ENCODE data around the gene NID1.
"Not testable (repeated sequence)": the region's sequence is repeated elsewhere in the genome, so short reads cannot be mapped to it uniquely, and the experiment has no call there.

NID1 gene

GRCh38 chr1:235971020-235971419, 93.9 kb downstream of the NID1 start:
- DNase-seq (ENCODE audit: low spot score in 2 of 2) (no peak), ATAC-seq (replicated peaks; ENCODE audit: extremely low read depth, poor library complexity, severe bottlenecking) (no peak)
- Mint-ChIP-seq H3K36me3 (ENCODE audit: insufficient read depth) (peaks cover 2% of the 10 kb centered on the region), H3K4me1 (peaks cover 16% of the 10 kb centered on the region), H3K9me3 (no peaks in the 10 kb centered on the region), H3K4me3 (no peak overlapping the region), H3K27me3 (no peaks in the 10 kb centered on the region), H3K27ac (ENCODE audit: low read depth) (no peak overlapping the region)

- DNase-seq (ENCODE audit: low spot score in 2 of 2) (no peak), ATAC-seq (replicated peaks; ENCODE audit: extremely low read depth, poor library complexity, severe bottlenecking) (no peak)
- peaks cover 2% of the 10 kb centered on the region for H3K36me3 Mint-ChIP-seq (ENCODE audit: insufficient read depth)
- no peak overlapping the region for H3K27ac Mint-ChIP-seq (ENCODE audit: low read depth)
- no peaks in the 10 kb centered on the region for H3K9me3 Mint-ChIP-seq
- H3K27me3 Mint-ChIP-seq: no peaks in the 10 kb centered on the region
- H3K4me1 Mint-ChIP-seq: peaks cover 16% of the 10 kb centered on the region
- no peak overlapping the region for H3K4me3 Mint-ChIP-seq
These were observed 96.1 kb downstream of the NID1 start for GRCh38 chr1:235968831-235969230.

- H3K4me3 Mint-ChIP-seq: not testable (repeated sequence)
These were observed 98.8 kb downstream of the NID1 start for GRCh38 chr1:235966134-235966533.

DNA sequence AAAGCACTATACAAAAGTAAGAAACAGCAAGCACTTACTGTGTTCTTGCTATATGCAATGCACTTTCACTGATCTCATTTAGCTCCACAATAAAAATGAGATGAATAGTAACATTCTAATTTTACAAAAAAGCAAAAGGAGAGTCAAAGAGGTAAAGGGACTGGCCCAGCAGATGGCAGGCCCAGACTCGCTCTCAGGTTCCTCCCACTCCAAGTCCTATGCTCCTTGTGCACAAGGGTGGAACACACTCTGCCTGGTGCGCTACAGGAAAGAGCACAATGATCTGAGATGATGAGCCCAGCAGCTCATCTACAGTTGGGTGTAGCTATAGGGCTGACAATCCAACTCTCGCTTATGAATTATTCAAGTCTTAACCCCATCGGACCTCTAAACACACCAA, 104.1 kb downstream of the NID1 start:
- no peaks in the 10 kb centered on the region for H3K9me3 Mint-ChIP-seq
- H3K27me3 Mint-ChIP-seq: no peaks in the 10 kb centered on the region
- ATAC-seq (replicated peaks; ENCODE audit: extremely low read depth, poor library complexity, severe bottlenecking): no peak
- H3K4me3 Mint-ChIP-seq: no peak overlapping the region
- no peak for DNase-seq (ENCODE audit: low spot score in 2 of 2)
- H3K36me3 Mint-ChIP-seq (ENCODE audit: insufficient read depth): peaks cover 1% of the 10 kb centered on the region
- H3K27ac Mint-ChIP-seq (ENCODE audit: low read depth): no peak overlapping the region
- peaks cover 4% of the 10 kb centered on the region for H3K4me1 Mint-ChIP-seq

More at GRCh38 chr1:235966134-235966533, 98.8 kb downstream of the NID1 start:
- not testable (repeated sequence) for H3K9me3 Mint-ChIP-seq; H3K27me3 Mint-ChIP-seq; H3K27ac Mint-ChIP-seq (ENCODE audit: low read depth); H3K36me3 Mint-ChIP-seq (ENCODE audit: insufficient read depth); H3K4me1 Mint-ChIP-seq; ATAC-seq (replicated peaks; ENCODE audit: extremely low read depth, poor library complexity, severe bottlenecking); DNase-seq (ENCODE audit: low spot score in 2 of 2)

GRCh38 chr1:235958021-235958420, 106.9 kb downstream of the NID1 start:
- H3K27me3 Mint-ChIP-seq: no peaks in the 10 kb centered on the region
- no peak overlapping the region for H3K4me3 Mint-ChIP-seq
- peaks cover 4% of the 10 kb centered on the region for H3K36me3 Mint-ChIP-seq (ENCODE audit: insufficient read depth)
- DNase-seq (ENCODE audit: low spot score in 2 of 2) (no peak), ATAC-seq (replicated peaks; ENCODE audit: extremely low read depth, poor library complexity, severe bottlenecking) (no peak)
- H3K9me3 Mint-ChIP-seq: no peaks in the 10 kb centered on the region
- no peak overlapping the region for H3K27ac Mint-ChIP-seq (ENCODE audit: low read depth)
- H3K4me1 Mint-ChIP-seq: peaks cover 32% of the 10 kb centered on the region

- no peaks in the 10 kb centered on the region for H3K9me3 Mint-ChIP-seq
- H3K4me3 Mint-ChIP-seq: no peak overlapping the region
- H3K36me3 Mint-ChIP-seq (ENCODE audit: insufficient read depth): peaks cover 4% of the 10 kb centered on the region
- H3K27me3 Mint-ChIP-seq: no peaks in the 10 kb centered on the region
- DNase-seq (ENCODE audit: low spot score in 2 of 2): no peak
- no peak overlapping the region for H3K27ac Mint-ChIP-seq (ENCODE audit: low read depth)
- no peak for ATAC-seq (replicated peaks; ENCODE audit: extremely low read depth, poor library complexity, severe bottlenecking)
- peaks cover 35% of the 10 kb centered on the region for H3K4me1 Mint-ChIP-seq
These were observed 109.1 kb downstream of the NID1 start for GRCh38 chr1:235955777-235956176.

GRCh38 chr1:235954306-235955283, 110.3 kb downstream of the NID1 start:
- ATAC-seq (replicated peaks; ENCODE audit: extremely low read depth, poor library complexity, severe bottlenecking): peak; percentile 91
- Mint-ChIP-seq H3K9me3 (no peaks in the 10 kb centered on the region), H3K36me3 (ENCODE audit: insufficient read depth) (peaks cover 3% of the 10 kb centered on the region), H3K4me3 (peak overlapping the region; percentile 46), H3K4me1 (peaks cover 35% of the 10 kb centered on the region), H3K27me3 (no peaks in the 10 kb centered on the region), H3K27ac (ENCODE audit: low read depth) (peak overlapping the region; percentile 88)
- DNase-seq (ENCODE audit: low spot score in 2 of 2): peak; percentile 24 to 51

DNA sequence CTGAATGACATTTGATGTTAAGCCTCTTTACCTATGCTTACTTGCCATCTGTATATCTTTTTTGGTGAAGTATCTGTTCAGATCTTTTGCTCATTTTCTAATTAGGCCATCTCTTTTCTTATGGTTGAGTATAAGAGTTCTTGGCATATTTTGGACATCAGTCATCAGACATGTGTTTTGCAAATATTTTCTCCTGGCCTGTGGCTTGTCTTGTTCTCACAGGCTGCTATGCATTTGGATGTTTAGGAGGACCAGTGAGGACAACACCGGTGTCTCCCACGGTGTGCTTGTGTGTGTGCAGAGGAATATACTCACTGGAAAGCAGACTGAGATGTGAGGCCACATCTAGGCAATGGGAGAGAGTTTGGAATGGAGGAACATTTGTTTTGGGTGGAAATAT, 111.1 kb downstream of the NID1 start:
- H3K27ac Mint-ChIP-seq (ENCODE audit: low read depth): no peak overlapping the region

GRCh38 chr1:235952950-235953615, 111.8 kb downstream of the NID1 start:
- Mint-ChIP-seq H3K27me3 (no peaks in the 10 kb centered on the region), H3K36me3 (ENCODE audit: insufficient read depth) (peaks cover 3% of the 10 kb centered on the region), H3K27ac (ENCODE audit: low read depth) (no peak overlapping the region), H3K9me3 (no peaks in the 10 kb centered on the region), H3K4me1 (peaks cover 35% of the 10 kb centered on the region), H3K4me3 (no peak overlapping the region)
- ATAC-seq (replicated peaks; ENCODE audit: extremely low read depth, poor library complexity, severe bottlenecking) (no peak), DNase-seq (ENCODE audit: low spot score in 2 of 2) (no peak)

More for the DNA sequence above, 111.1 kb downstream of the NID1 start:
- Mint-ChIP-seq H3K4me3 (peak overlapping the region; percentile 46), H3K9me3 (no peaks in the 10 kb centered on the region), H3K36me3 (ENCODE audit: insufficient read depth) (peaks cover 3% of the 10 kb centered on the region), H3K4me1 (peaks cover 35% of the 10 kb centered on the region), H3K27me3 (no peaks in the 10 kb centered on the region)
- ATAC-seq (replicated peaks; ENCODE audit: extremely low read depth, poor library complexity, severe bottlenecking): no peak
- DNase-seq (ENCODE audit: low spot score in 2 of 2): no peak

- Mint-ChIP-seq H3K27ac (ENCODE audit: low read depth) (no peak overlapping the region), H3K4me3 (no peak overlapping the region), H3K4me1 (peaks cover 36% of the 10 kb centered on the region), H3K9me3 (no peaks in the 10 kb centered on the region), H3K27me3 (no peaks in the 10 kb centered on the region), H3K36me3 (ENCODE audit: insufficient read depth) (peaks cover 3% of the 10 kb centered on the region)
- no peak for DNase-seq (ENCODE audit: low spot score in 2 of 2)
- no peak for ATAC-seq (replicated peaks; ENCODE audit: extremely low read depth, poor library complexity, severe bottlenecking)
These were observed 113.2 kb downstream of the NID1 start for GRCh38 chr1:235951661-235952060.

- no peaks in the 10 kb centered on the region for H3K27me3 Mint-ChIP-seq
- no peaks in the 10 kb centered on the region for H3K9me3 Mint-ChIP-seq
- ATAC-seq (replicated peaks; ENCODE audit: extremely low read depth, poor library complexity, severe bottlenecking) (no peak), DNase-seq (ENCODE audit: low spot score in 2 of 2) (no peak)
- peaks cover 31% of the 10 kb centered on the region for H3K4me1 Mint-ChIP-seq
- H3K36me3 Mint-ChIP-seq (ENCODE audit: insufficient read depth): peaks cover 5% of the 10 kb centered on the region
- H3K27ac Mint-ChIP-seq (ENCODE audit: low read depth): no peak overlapping the region
- no peak overlapping the region for H3K4me3 Mint-ChIP-seq
These were observed 114.6 kb downstream of the NID1 start for GRCh38 chr1:235950318-235950717.

- no peak overlapping the region for H3K27ac Mint-ChIP-seq (ENCODE audit: low read depth)
- no peaks in the 10 kb centered on the region for H3K9me3 Mint-ChIP-seq
- peaks cover 17% of the 10 kb centered on the region for H3K4me1 Mint-ChIP-seq
- H3K27me3 Mint-ChIP-seq: no peaks in the 10 kb centered on the region
- DNase-seq (ENCODE audit: low spot score in 2 of 2): no peak
- H3K36me3 Mint-ChIP-seq (ENCODE audit: insufficient read depth): peaks cover 2% of the 10 kb centered on the region
- H3K4me3 Mint-ChIP-seq: no peak overlapping the region
- no peak for ATAC-seq (replicated peaks; ENCODE audit: extremely low read depth, poor library complexity, severe bottlenecking)
These were observed 116.0 kb downstream of the NID1 start for GRCh38 chr1:235948774-235949427.

All from central memory CD8-positive, alpha-beta T cell (primary cell).